Upper lobe of left lung (tissue), 6 donors: ENCODE results near the gene RFX1. TPM values are rescaled to one million over a fixed set of nuclear protein-coding genes. Genes with fewer than 3 reads are reported as not detected.
A peak's percentile ranks its signal among the peaks of the same experiment; 100 is the strongest.

Experiments used
- ATAC-seq, 2 donors: fragments of 200-7000 bp; cut with Tn5 transposase; one replicate each; pipeline ENCODE4 v1.9.1; 2022; ENCODE audit warnings: mild to moderate bottlenecking in 2 of 2, moderate library complexity in 2 of 2; ENCODE audit not compliant: low FRiP score in 2 of 2
- DNase-seq, 2 donors: peaks; one replicate each; pipeline ENCODE4 v3.0.0-alpha.2; 2019 to 2020
- H3K27ac ChIP-seq, 4 donors: fragments of 200-600 bp; sonication (generic); one replicate each; pipeline ENCODE4 v1.5.1; 2016 to 2019
- H3K27me3 ChIP-seq, 4 donors: fragments of 200-600 bp; sonication (generic); one replicate each; pipeline ENCODE4 v1.5.1; 2017 to 2019
- H3K36me3 ChIP-seq, 4 donors: fragments of 200-600 bp; sonication (generic); one replicate each; pipeline ENCODE4 v1.5.1; 2016 to 2019
- H3K4me1 ChIP-seq, 4 donors: fragments of 200-600 bp; sonication (generic); one replicate each; pipeline ENCODE4 v1.5.1; 2018 to 2019
- H3K4me3 ChIP-seq, 4 donors: fragments of 200-600 bp; sonication (generic); one replicate each; pipeline ENCODE4 v1.5.1; 2017 to 2019; ENCODE audit warnings: mild to moderate bottlenecking in 2 of 4, moderate library complexity in 1 of 4
- H3K9me3 ChIP-seq, 4 donors: fragments of 200-600 bp; sonication (generic); one replicate each; pipeline ENCODE4 v1.5.1; 2018 to 2019
- CTCF ChIP-seq, 6 experiments: fragments of 450-650 bp in 4 of 6; fragments of 200-600 bp in 2 of 6; sonication (generic) in 2 of 6; IDR thresholded peaks; one replicate each; pipeline ENCODE4 v1.5.1; 2016 to 2019; ENCODE audit warnings: antibody characterized with exemption in 6 of 6
- EP300 ChIP-seq, 4 donors: sonication (generic); formaldehyde crosslinking; IDR thresholded peaks; one replicate each; pipeline ENCODE4 v1.5.1; 2017; ENCODE audit warnings: antibody characterized with exemption in 4 of 4, control low read depth in 2 of 4
- POLR2A ChIP-seq, 4 donors: fragments of 450-650 bp; IDR thresholded peaks; one replicate each; pipeline ENCODE4 v1.5.1; 2016 to 2017; ENCODE audit warnings: antibody characterized with exemption in 4 of 4, mild to moderate bottlenecking in 2 of 4
- POLR2AphosphoS5 ChIP-seq, 2 donors: sonication (generic); formaldehyde crosslinking; IDR thresholded peaks; one replicate each; pipeline ENCODE4 v1.5.1; 2017; ENCODE audit warnings: antibody characterized with exemption in 2 of 2
- WGBS, 2 donors: methylation state at CpG; one replicate each; pipeline ENCODE4 v1.1.5; 2017 to 2018; 5-methylcytosine and 5-hydroxymethylcytosine counted together
- total RNA-seq, 6 donors: library from RNA; depleted of rRNA in 4 of 6; stranded (reverse); fragments of >200 nt in 4 of 6; gene quantifications; one replicate each; pipeline versions ENCODE4 v1.1.0 to v1.2.1, GENCODE V29; 2016 to 2021
- donor health status: DM: no; HTN: no; CAD: no; lungs with moderate emphysema.
- donor health status: DM: no; HTN: yes; CAD: no; lungs with severe emphysema.

RFX1 gene
- 10 to 100 TPM in 5 of 6 donors, 1 to 10 TPM in 1; 6.0 to 22.3 (median 15.5) TPM for total RNA-seq

GRCh38 chr19:14006085-14006765, at the start of gene RFX1:
Gene RFX1, minus strand, starts transcription at chr19:14006320. Its CDS starts 12,477 bp downstream, at chr19:13993843.
- H3K9me3 ChIP-seq: no peaks in the 10 kb centered on the region
- H3K27ac ChIP-seq: peak within 1 kb of the TSS; percentile 97 to 100 (median 100)
- H3K4me3 ChIP-seq: peak within 1 kb of the TSS; percentile 72 to 91 (median 83)
- H3K36me3 ChIP-seq: no peaks in the 10 kb centered on the region
- H3K27me3 ChIP-seq: no peaks in the 10 kb centered on the region
- TF ChIP-seq POLR2A (IDR thresholded peaks at IDR 0.05) (no peak), CTCF (IDR thresholded peaks at IDR 0.05) (peak in 1 of 6 experiments; percentile 4)
- peak; percentile 91 to 97 for ATAC-seq
- 0% methylated on average over 19 to 30 of the region's 58 CpGs for WGBS, 2 donors
- peak; percentile 98 to 100 for DNase-seq
- peaks cover 33 to 42% (median 39%) of the 10 kb centered on the region in 4 donors for H3K4me1 ChIP-seq

GRCh38 chr19:14055396-14055795, 49.3 kb upstream of the RFX1 start:
- H3K9me3 ChIP-seq: no peaks in the 10 kb centered on the region
- H3K27me3 ChIP-seq: peaks cover 0 to 20% (median 2%) of the 10 kb centered on the region in 4 donors
- peaks cover 10 to 21% (median 17%) of the 10 kb centered on the region in 4 donors for H3K4me1 ChIP-seq
- H3K4me3 ChIP-seq: no peak overlapping the region
- no peak for TF ChIP-seq POLR2A (IDR thresholded peaks at IDR 0.05)
- no peak for TF ChIP-seq CTCF (IDR thresholded peaks at IDR 0.05)
- no peak for TF ChIP-seq EP300 (IDR thresholded peaks at IDR 0.05)
- no peak for TF ChIP-seq POLR2AphosphoS5 (IDR thresholded peaks at IDR 0.05)
- no peak for ATAC-seq
- 86 to 96% methylated on average over 3 of the region's 3 CpGs for WGBS, 2 donors
- no peak overlapping the region for H3K27ac ChIP-seq
- DNase-seq: no peak
- H3K36me3 ChIP-seq: peaks cover 0 to 15% (median 10%) of the 10 kb centered on the region in 4 donors

GRCh38 chr19:14054721-14055120, 48.6 kb upstream of the RFX1 start:
- no peaks in the 10 kb centered on the region for H3K9me3 ChIP-seq
- no peak for TF ChIP-seq POLR2AphosphoS5 (IDR thresholded peaks at IDR 0.05)
- TF ChIP-seq EP300 (IDR thresholded peaks at IDR 0.05): no peak
- TF ChIP-seq POLR2A (IDR thresholded peaks at IDR 0.05): no peak
- TF ChIP-seq CTCF (IDR thresholded peaks at IDR 0.05): no peak
- no peak for ATAC-seq
- H3K4me1 ChIP-seq: peaks cover 10 to 19% (median 17%) of the 10 kb centered on the region in 4 donors
- H3K36me3 ChIP-seq: peaks cover 0 to 19% (median 10%) of the 10 kb centered on the region in 4 donors
- H3K27me3 ChIP-seq: peaks cover 0 to 20% (median 2%) of the 10 kb centered on the region in 4 donors
- no peak overlapping the region for H3K27ac ChIP-seq
- 52 to 57% methylated on average over 7 to 11 of the region's 11 CpGs for WGBS, 2 donors
- DNase-seq: no peak
- no peak overlapping the region for H3K4me3 ChIP-seq

- Histone ChIP-seq H3K4me3 (no peak overlapping the region), H3K4me1 (peaks cover 10 to 19% (median 16%) of the 10 kb centered on the region in 4 donors), H3K27me3 (peaks cover 0 to 20% (median 2%) of the 10 kb centered on the region in 4 donors), H3K9me3 (no peaks in the 10 kb centered on the region), H3K36me3 (peaks cover 0 to 21% (median 11%) of the 10 kb centered on the region in 4 donors), H3K27ac (no peak overlapping the region)
- ATAC-seq (no peak), DNase-seq (no peak)
- TF ChIP-seq EP300 (IDR thresholded peaks at IDR 0.05): no peak
- no peak for TF ChIP-seq CTCF (IDR thresholded peaks at IDR 0.05)
- 77 to 79% methylated on average over 6 of the region's 6 CpGs for WGBS, 2 donors
Observed at GRCh38 chr19:14054099-14054498, 48.0 kb upstream of the RFX1 start.
